ENCODE results near the gene COL5A1. TPM values are rescaled to one million over a fixed set of nuclear protein-coding genes. Genes with fewer than 3 reads are reported as not detected.
"Not testable (repeated sequence)": the region's sequence is repeated elsewhere in the genome, so short reads cannot be mapped to it uniquely, and the experiment has no call there.

Gene COL5A1
- total and polyA plus RNA-seq, 3 experiments from 2014 or later = 0.02 to 0.43 (median 0.13) TPM

GRCh38 chr9:134852906-134853654, 211.5 kb downstream of the COL5A1 start:
- Mint-ChIP-seq H3K27ac (no peak overlapping the region), H3K36me3 (peaks cover 0 to 6% (median 0%) of the 10 kb centered on the region in 3 donors), H3K4me1 (no peaks in the 10 kb centered on the region), H3K4me3 (no peak overlapping the region), H3K27me3 (peaks cover 8 to 21% of the 10 kb centered on the region in 2 donors), H3K9me3 (peaks cover 0 to 7% (median 3%) of the 10 kb centered on the region in 5 donors)
- DNase-seq = no peak
- H3K9me3 ChIP-seq (ENCODE audit: low read length) = no peaks in the 10 kb centered on the region
- ChIA-PET CTCF (no interaction called here), POLR2A (no interaction called here)
- H3K27ac ChIP-seq (ENCODE audit: low read depth, low read length) = no peak overlapping the region
- no peaks in the 10 kb centered on the region for H3K27me3 ChIP-seq (ENCODE audit: insufficient read depth, low read length, poor library complexity, severe bottlenecking)
- H3K4me1 ChIP-seq (ENCODE audit: insufficient read depth, low read length) = no peaks in the 10 kb centered on the region
- H3K36me3 ChIP-seq (ENCODE audit: insufficient read depth, low read length) = no peaks in the 10 kb centered on the region
- H3K4me3 ChIP-seq (ENCODE audit: low read length) = no peak overlapping the region

- no peak overlapping the region for H3K27ac ChIP-seq (ENCODE audit: low read depth, low read length)
- ChIA-PET CTCF (no interaction called here), POLR2A (no interaction called here)
- Mint-ChIP-seq H3K9me3 (peaks cover 0 to 7% (median 3%) of the 10 kb centered on the region in 5 donors), H3K4me1 (no peaks in the 10 kb centered on the region), H3K4me3 (no peak overlapping the region), H3K27ac (no peak overlapping the region), H3K27me3 (peaks cover 14 to 29% of the 10 kb centered on the region in 2 donors), H3K36me3 (peaks cover 0 to 6% (median 0%) of the 10 kb centered on the region in 3 donors)
- H3K4me1 ChIP-seq (ENCODE audit: insufficient read depth, low read length) = no peaks in the 10 kb centered on the region
- no peaks in the 10 kb centered on the region for H3K27me3 ChIP-seq (ENCODE audit: insufficient read depth, low read length, poor library complexity, severe bottlenecking)
- no peaks in the 10 kb centered on the region for H3K9me3 ChIP-seq (ENCODE audit: low read length)
- no peaks in the 10 kb centered on the region for H3K36me3 ChIP-seq (ENCODE audit: insufficient read depth, low read length)
- no peak overlapping the region for H3K4me3 ChIP-seq (ENCODE audit: low read length)
- no peak for DNase-seq
Observed at GRCh38 chr9:134853893-134854292, 212.3 kb downstream of the COL5A1 start.

DNA sequence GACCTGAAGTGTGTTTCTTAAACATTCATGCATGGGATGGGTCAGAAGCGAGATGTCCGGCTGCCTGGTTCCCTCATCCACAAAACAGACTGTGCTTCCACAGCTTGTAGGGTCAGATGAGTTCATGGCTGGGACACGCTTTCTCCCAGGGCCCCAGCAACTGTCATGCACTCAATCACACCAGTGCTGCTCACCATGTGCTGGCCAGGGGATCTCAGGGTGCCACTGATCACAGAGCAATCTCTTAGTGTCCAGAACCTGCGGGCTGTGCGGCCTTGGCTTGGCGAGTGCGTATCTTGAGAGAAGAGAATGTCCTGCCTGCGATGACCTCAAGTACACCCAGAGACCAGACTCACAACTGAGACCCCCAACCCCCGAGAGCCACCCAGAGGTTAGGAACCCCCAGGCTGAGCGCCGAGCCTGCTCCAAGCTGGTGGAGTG, 213.0 kb downstream of the COL5A1 start:
- Mint-ChIP-seq H3K4me1 (no peaks in the 10 kb centered on the region), H3K36me3 (peaks cover 0 to 6% (median 0%) of the 10 kb centered on the region in 3 donors), H3K9me3 (peaks cover 0 to 7% (median 3%) of the 10 kb centered on the region in 5 donors), H3K27me3 (peaks cover 14 to 31% of the 10 kb centered on the region in 2 donors), H3K4me3 (no peak overlapping the region), H3K27ac (no peak overlapping the region)
- CTCF ChIA-PET = interaction anchor here (1.2 kb wide), 1 partner anchor 17 kb away, joined by 3 read pairs; no protein-coding TSS in a partner anchor
- no peak for DNase-seq
- H3K4me1 ChIP-seq (ENCODE audit: insufficient read depth, low read length) = no peaks in the 10 kb centered on the region
- no peak overlapping the region for H3K27ac ChIP-seq (ENCODE audit: low read depth, low read length)
- no peak overlapping the region for H3K4me3 ChIP-seq (ENCODE audit: low read length)
- H3K27me3 ChIP-seq (ENCODE audit: insufficient read depth, low read length, poor library complexity, severe bottlenecking) = no peaks in the 10 kb centered on the region
- POLR2A ChIA-PET = no interaction called here
- H3K36me3 ChIP-seq (ENCODE audit: insufficient read depth, low read length) = no peaks in the 10 kb centered on the region
- no peaks in the 10 kb centered on the region for H3K9me3 ChIP-seq (ENCODE audit: low read length)

DNA sequence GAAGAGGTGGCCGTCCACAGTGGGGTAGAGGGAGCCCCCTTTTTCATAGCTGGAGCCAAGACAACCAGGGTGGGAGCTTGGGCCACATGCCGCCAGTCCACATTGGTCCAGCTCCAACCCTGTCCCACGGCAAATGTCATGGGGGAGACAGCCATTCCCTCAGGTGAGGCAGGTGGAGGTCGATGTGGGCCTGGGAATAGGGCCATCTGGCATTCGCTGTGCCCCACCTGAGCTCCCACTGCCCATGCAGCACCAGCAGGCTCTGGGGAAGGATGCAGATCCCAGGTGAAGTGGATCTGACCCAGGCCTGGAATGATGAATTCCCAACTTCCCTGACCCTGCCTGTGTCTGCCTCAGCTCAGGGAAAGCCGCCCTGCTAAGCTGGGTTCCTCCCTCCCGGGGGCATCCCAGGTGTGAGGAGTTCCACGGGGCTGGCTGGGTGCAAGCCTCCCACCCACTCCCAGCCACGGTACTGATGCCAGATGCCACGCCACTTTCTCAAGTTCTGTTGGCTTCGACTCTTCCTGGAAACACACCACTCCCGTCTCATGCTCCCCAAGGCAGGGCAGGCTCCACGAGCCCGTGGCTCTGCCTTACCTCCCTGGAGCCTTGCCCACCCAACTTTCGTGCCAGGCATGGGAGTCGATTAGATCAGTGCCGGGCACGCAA, 213.8 kb downstream of the COL5A1 start:
- no peak overlapping the region for H3K4me3 ChIP-seq (ENCODE audit: low read length)
- H3K4me1 Mint-ChIP-seq = no peaks in the 10 kb centered on the region

DNA sequence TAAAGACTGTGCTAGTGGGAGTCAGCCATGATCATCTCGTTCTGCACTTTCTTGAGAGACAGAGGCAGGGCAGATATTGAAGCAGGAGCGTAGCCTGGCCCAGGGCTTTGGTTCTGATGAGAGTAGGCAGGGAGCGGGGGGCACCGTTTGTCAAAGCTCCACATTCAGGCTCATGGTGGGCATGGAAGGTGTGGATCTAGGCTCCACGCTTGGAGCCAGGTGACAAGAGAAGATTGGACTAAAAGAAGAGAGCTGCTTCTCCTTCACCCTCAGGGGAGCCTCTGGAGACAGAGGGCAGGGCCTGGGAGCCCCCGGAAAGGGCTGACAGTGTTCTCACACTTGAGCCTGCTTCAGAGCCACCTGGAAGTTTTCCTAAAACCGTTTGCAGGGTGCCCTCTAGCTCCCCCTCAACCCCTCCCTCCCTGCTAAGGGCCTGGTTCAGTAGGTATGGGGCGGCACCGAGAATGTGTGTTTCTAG, 214.3 kb downstream of the COL5A1 start:
- Mint-ChIP-seq H3K4me1 (no peaks in the 10 kb centered on the region), H3K9me3 (peaks cover 2 to 7% (median 4%) of the 10 kb centered on the region in 5 donors), H3K27ac (no peak overlapping the region), H3K4me3 (no peak overlapping the region), H3K27me3 (peaks cover 12 to 31% of the 10 kb centered on the region in 2 donors), H3K36me3 (peaks cover 0 to 6% (median 0%) of the 10 kb centered on the region in 3 donors)
- Histone ChIP-seq H3K9me3 (ENCODE audit: low read length) (no peaks in the 10 kb centered on the region), H3K27me3 (ENCODE audit: insufficient read depth, low read length, poor library complexity, severe bottlenecking) (no peaks in the 10 kb centered on the region), H3K4me3 (ENCODE audit: low read length) (no peak overlapping the region), H3K27ac (ENCODE audit: low read depth, low read length) (no peak overlapping the region), H3K36me3 (ENCODE audit: insufficient read depth, low read length) (no peaks in the 10 kb centered on the region), H3K4me1 (ENCODE audit: insufficient read depth, low read length) (no peaks in the 10 kb centered on the region)
- no peak for DNase-seq
- ChIA-PET POLR2A (no interaction called here), CTCF (interaction anchor here (1.2 kb wide), 1 partner anchor 19 kb away, joined by 3 read pairs; no protein-coding TSS in a partner anchor)

More for the DNA sequence above, 213.8 kb downstream of the COL5A1 start:
- Mint-ChIP-seq H3K4me3 (no peak overlapping the region), H3K27ac (no peak overlapping the region), H3K36me3 (peaks cover 0 to 6% (median 0%) of the 10 kb centered on the region in 3 donors), H3K9me3 (peaks cover 0 to 7% (median 3%) of the 10 kb centered on the region in 5 donors), H3K27me3 (peaks cover 14 to 31% of the 10 kb centered on the region in 2 donors)
- no peaks in the 10 kb centered on the region for H3K27me3 ChIP-seq (ENCODE audit: insufficient read depth, low read length, poor library complexity, severe bottlenecking)
- no peaks in the 10 kb centered on the region for H3K9me3 ChIP-seq (ENCODE audit: low read length)
- ChIA-PET CTCF (interaction anchor here (1.2 kb wide), 1 partner anchor 18 kb away, joined by 3 read pairs; no protein-coding TSS in a partner anchor), POLR2A (no interaction called here)
- H3K36me3 ChIP-seq (ENCODE audit: insufficient read depth, low read length) = no peaks in the 10 kb centered on the region
- no peak overlapping the region for H3K27ac ChIP-seq (ENCODE audit: low read depth, low read length)
- no peaks in the 10 kb centered on the region for H3K4me1 ChIP-seq (ENCODE audit: insufficient read depth, low read length)
- DNase-seq = no peak

- H3K36me3 ChIP-seq (ENCODE audit: insufficient read depth, low read length); H3K9me3 Mint-ChIP-seq; H3K4me3 ChIP-seq (ENCODE audit: low read length); H3K27ac ChIP-seq (ENCODE audit: low read depth, low read length); H3K4me1 ChIP-seq (ENCODE audit: insufficient read depth, low read length); CTCF ChIA-PET; H3K4me1 Mint-ChIP-seq; POLR2A ChIA-PET; H3K27ac Mint-ChIP-seq; H3K27me3 ChIP-seq (ENCODE audit: insufficient read depth, low read length, poor library complexity, severe bottlenecking); H3K4me3 Mint-ChIP-seq; H3K36me3 Mint-ChIP-seq; H3K9me3 ChIP-seq (ENCODE audit: low read length); DNase-seq: not testable (repeated sequence)
- peaks cover 13 to 31% of the 10 kb centered on the region in 2 donors for H3K27me3 Mint-ChIP-seq
Observed at GRCh38 chr9:134857451-134857850, 215.8 kb downstream of the COL5A1 start.

DNA sequence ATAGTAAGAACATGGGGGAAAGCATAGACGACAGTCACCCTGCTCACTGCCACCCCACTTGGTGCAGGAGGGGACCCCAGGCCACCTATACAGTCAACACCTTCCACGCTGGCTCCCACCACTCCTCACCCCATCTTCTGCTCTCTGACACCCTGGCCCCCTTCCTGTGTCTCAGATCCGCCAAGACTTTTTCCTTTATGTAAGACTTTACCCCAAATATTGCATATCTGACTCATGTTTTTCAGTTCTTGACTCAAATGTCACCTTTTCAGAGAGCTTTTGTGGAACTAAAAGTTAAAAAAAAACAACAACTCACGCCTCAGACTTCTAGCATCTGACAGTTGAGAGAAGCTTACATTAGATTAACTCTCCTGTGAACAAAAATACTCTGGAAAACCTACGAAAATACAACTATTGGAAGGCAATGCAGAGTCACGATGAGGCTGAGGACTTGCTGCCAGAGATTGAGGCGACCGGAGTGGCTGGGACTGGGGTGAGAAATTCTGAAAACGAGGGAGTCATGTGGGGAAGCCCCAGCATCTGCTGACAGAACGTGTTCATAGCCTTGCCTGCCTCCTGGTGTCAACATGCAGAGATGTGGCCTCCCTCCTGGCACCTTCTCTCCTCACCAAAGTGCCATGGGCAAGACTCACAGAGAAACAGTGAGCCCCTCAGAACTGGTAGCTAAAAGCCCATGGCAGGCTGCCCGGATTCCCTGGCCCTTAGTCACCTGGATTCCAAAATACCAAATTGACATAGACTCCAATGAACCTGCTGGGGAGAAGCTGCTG, 216.6 kb downstream of the COL5A1 start:
- Mint-ChIP-seq H3K27me3 (peaks cover 13 to 34% of the 10 kb centered on the region in 2 donors), H3K9me3 (peaks cover 2 to 7% (median 4%) of the 10 kb centered on the region in 5 donors), H3K27ac (no peak overlapping the region), H3K4me3 (no peak overlapping the region), H3K36me3 (peaks cover 0 to 6% (median 0%) of the 10 kb centered on the region in 3 donors), H3K4me1 (no peaks in the 10 kb centered on the region)
- ChIA-PET POLR2A (no interaction called here), CTCF (no interaction called here)
- Histone ChIP-seq H3K9me3 (ENCODE audit: low read length) (no peaks in the 10 kb centered on the region), H3K36me3 (ENCODE audit: insufficient read depth, low read length) (no peaks in the 10 kb centered on the region), H3K4me1 (ENCODE audit: insufficient read depth, low read length) (no peaks in the 10 kb centered on the region), H3K27ac (ENCODE audit: low read depth, low read length) (no peak overlapping the region), H3K4me3 (ENCODE audit: low read length) (no peak overlapping the region), H3K27me3 (ENCODE audit: insufficient read depth, low read length, poor library complexity, severe bottlenecking) (no peaks in the 10 kb centered on the region)
- DNase-seq = no peak
